B cell (primary cell): ENCODE results near the gene ATP5MC3. TPM values are rescaled to one million over a fixed set of nuclear protein-coding genes. Genes with fewer than 3 reads are reported as not detected.
A peak's percentile ranks its signal among the peaks of the same experiment; 100 is the strongest.

Experiments used
- ATAC-seq: fragments of 200-7000 bp; cut with Tn5 transposase; one replicate; pipeline ENCODE4 v1.10.0; 2021; ENCODE audit warnings: low read depth, mild to moderate bottlenecking, moderate number of reproducible peaks, moderate library complexity
- CTCF ChIA-PET: fragments of 350-600 bp; sonication (Branson Sonifier 250); formaldehyde crosslinking; loops from one replicate; lab custom pipeline; 2021; ENCODE audit warnings: antibody characterized with exemption, inconsistent platforms; lab: Charles Lee
- POLR2A ChIA-PET: fragments of 350-600 bp; sonication (Branson Sonifier 250); formaldehyde crosslinking; loops from one replicate; lab custom pipeline; 2021; ENCODE audit warnings: antibody characterized with exemption; lab: Charles Lee
- DNase-seq: peaks from one replicate; pipeline ENCODE4 v3.0.0; 2013
- H2AFZ ChIP-seq: 2 replicates; pipeline ENCODE4 v1.6.1; 2012; ENCODE audit warnings: mild to moderate bottlenecking, low read depth, low read length; ENCODE audit not compliant: insufficient read depth, poor library complexity, severe bottlenecking
- H3K27ac ChIP-seq, 2 donors: 1 replicate in 1 of 2; 2 replicates in 1 of 2; pipeline ENCODE4 v1.5.1; 2012 to 2013; ENCODE audit warnings: low read length in 2 of 2, mild to moderate bottlenecking in 2 of 2, moderate library complexity in 1 of 2
- H3K27me3 ChIP-seq, 4 experiments: fragments of 200-600 bp in 1 of 4; sonication (generic) in 1 of 4; replicated peaks in 1 of 4; 1 replicate in 2 of 4; 2 replicates in 2 of 4; pipeline versions ENCODE4 v1.6.1 to v1.7.0; 2013 to 2016; ENCODE audit warnings: low read length in 3 of 4, mild to moderate bottlenecking in 2 of 4, mixed read lengths in 1 of 4, moderate library complexity in 1 of 4; ENCODE audit not compliant: insufficient read depth in 4 of 4, control insufficient read depth in 3 of 4; ENCODE audit errors: control extremely low read depth in 1 of 4
- H3K36me3 ChIP-seq, 2 experiments: replicated peaks in 1 of 2; 1 replicate in 1 of 2; 2 replicates in 1 of 2; pipeline versions ENCODE4 v1.6.1 to v1.7.1; 2013; ENCODE audit warnings: low read length in 1 of 2; ENCODE audit not compliant: insufficient read depth in 2 of 2, control insufficient read depth in 1 of 2; ENCODE audit errors: control extremely low read depth in 1 of 2, extremely low read depth in 1 of 2
- H3K4me1 ChIP-seq, 2 donors: fragments of 200-600 bp in 1 of 2; sonication (generic) in 1 of 2; 1 replicate in 1 of 2; 2 replicates in 1 of 2; pipeline versions ENCODE4 v1.5.1 to v1.6.1; 2013 to 2017; ENCODE audit warnings: low read length in 2 of 2; ENCODE audit not compliant: control insufficient read depth in 2 of 2, insufficient read depth in 2 of 2
- H3K4me2 ChIP-seq: replicated peaks from 2 replicates; pipeline ENCODE3; 2012; ENCODE audit warnings: mild to moderate bottlenecking, low read depth, low read length; ENCODE audit not compliant: poor library complexity, severe bottlenecking
- H3K4me3 ChIP-seq, 5 experiments: fragments of 200-600 bp in 1 of 5; sonication (generic) in 1 of 5; 1 replicate in 3 of 5; 2 replicates in 2 of 5; pipeline versions ENCODE4 v1.5.1 to v1.7.0; 2011 to 2016; ENCODE audit warnings: low read length in 4 of 5, mild to moderate bottlenecking in 4 of 5, low read depth in 2 of 5, control low read depth in 1 of 5, moderate library complexity in 1 of 5; ENCODE audit not compliant: insufficient read depth in 1 of 5; ENCODE audit errors: control extremely low read depth in 1 of 5, extremely low read depth in 1 of 5
- H3K79me2 ChIP-seq: fragments of 200-600 bp; sonication (generic); one replicate; pipeline ENCODE4 v1.6.0; 2016; ENCODE audit warnings: low read length; ENCODE audit not compliant: control insufficient read depth, insufficient read depth
- H3K9ac ChIP-seq: fragments of 200-600 bp; sonication (generic); 2 replicates; pipeline ENCODE4 v1.6.1; 2017; ENCODE audit warnings: mild to moderate bottlenecking, low read length, moderate library complexity
- H3K9me3 ChIP-seq, 3 donors: one replicate each; pipeline versions ENCODE4 v1.6.1 to v1.7.1; 2013; ENCODE audit warnings: low read length in 2 of 3; ENCODE audit not compliant: control insufficient read depth in 2 of 3, insufficient read depth in 1 of 3; ENCODE audit errors: control extremely low read depth in 1 of 3
- H4K20me1 ChIP-seq: 2 replicates; pipeline ENCODE4 v1.6.0; 2012; ENCODE audit warnings: mild to moderate bottlenecking, low read length; ENCODE audit not compliant: insufficient read depth, control insufficient read depth, poor library complexity, severe bottlenecking
- H3K27ac Mint-ChIP-seq: one replicate; pipeline ENCODE4 v1.8.0; 2021; ENCODE audit warnings: mixed read lengths
- H3K27me3 Mint-ChIP-seq: one replicate; pipeline ENCODE4 v1.8.0; 2021; ENCODE audit warnings: mixed read lengths
- H3K4me1 Mint-ChIP-seq: one replicate; pipeline ENCODE4 v1.8.0; 2021; ENCODE audit warnings: mixed read lengths
- H3K4me3 Mint-ChIP-seq: one replicate; pipeline ENCODE4 v1.8.0; 2021; ENCODE audit warnings: mixed read lengths
- H3K9me3 Mint-ChIP-seq: one replicate; pipeline ENCODE4 v1.8.0; 2022; ENCODE audit warnings: mixed read lengths; ENCODE audit not compliant: insufficient read depth
- EZH2 ChIP-seq: IDR thresholded peaks from 2 replicates; pipeline ENCODE4 v1.6.1; 2012; ENCODE audit warnings: borderline replicate concordance, low read depth, mild to moderate bottlenecking, moderate library complexity, low read length; ENCODE audit not compliant: insufficient read depth, poor library complexity, severe bottlenecking
- WGBS: methylation state at CpG from one replicate; pipeline ENCODE4 v1.1.5; 2013; ENCODE audit warnings: missing lambda C conversion rate; ENCODE audit not compliant: insufficient coverage; 5-methylcytosine and 5-hydroxymethylcytosine counted together
- intact Hi-C: fragments of 100-400 bp; cut with micrococcal nuclease; formaldehyde crosslinking; loops from one replicate; pipeline ENCODE4 v1.10.0; 2022
- polyA plus RNA-seq: library from polyadenylated mRNA; depleted of rRNA; stranded (reverse); fragments of >200 nt; gene quantifications from 2 replicates; pipeline ENCODE4 v1.2.3, GENCODE V29; 2012
- total RNA-seq, 2 donors: library from RNA; stranded (reverse); fragments of 120-200 nt in 1 of 2; gene quantifications; 1 replicate in 1 of 2; 2 replicates in 1 of 2; pipeline versions ENCODE4 v1.2.3 to v1.2.4, GENCODE V29; 2013 to 2022
- TF ChIP-seq, protein P1 (sequence below): fragments of 200-600 bp; IDR thresholded peaks from one replicate; pipeline ENCODE4 v1.8.0; 2022; ENCODE audit warnings: antibody characterized with exemption, mild to moderate bottlenecking

ATP5MC3 gene
- total and polyA plus RNA-seq, 2 donors (not counting 1 experiment from before 2014, with no cell fraction given) = 68.5 to 94.1 TPM

DNA sequence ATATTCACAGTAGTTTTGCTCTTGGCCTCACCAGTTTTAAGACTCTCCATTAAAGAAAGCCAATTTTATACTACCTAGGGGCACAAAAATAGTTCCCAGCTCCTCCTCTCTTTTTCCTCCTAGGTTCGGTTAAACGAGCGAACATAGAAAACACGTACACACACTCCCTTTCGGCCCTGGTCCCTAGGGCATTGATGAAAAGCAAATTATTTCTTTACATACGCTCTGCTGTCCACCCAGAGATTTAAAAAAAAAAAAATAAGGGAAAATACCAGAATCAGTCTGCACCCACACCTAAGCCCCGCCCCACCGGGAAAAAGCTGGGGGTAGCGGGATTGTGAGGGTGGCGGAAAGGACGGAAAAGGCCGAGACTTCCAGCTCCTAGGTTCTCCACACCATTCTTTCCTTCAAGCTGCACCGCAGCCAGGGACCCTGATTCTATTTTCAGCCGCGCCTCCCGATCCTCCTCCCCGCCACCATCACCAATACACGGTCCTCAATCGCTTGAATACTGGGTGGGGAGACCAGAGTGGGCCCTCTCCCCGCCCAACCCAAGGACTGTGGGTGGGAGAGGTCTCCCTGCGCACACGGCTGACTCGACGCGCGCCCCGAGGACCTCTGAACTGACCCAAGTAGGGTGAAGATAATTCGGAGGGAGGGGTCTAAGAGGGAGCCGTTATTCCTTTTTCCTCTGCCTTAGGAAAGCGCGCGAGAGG is 14.3 kb downstream of the ATP5MC3 start:
- DNase-seq = no peak
- peak overlapping the region; percentile 83 for H3K4me2 ChIP-seq
- WGBS = under 1% methylated on average over 11 of the region's 32 CpGs
- H3K4me1 Mint-ChIP-seq = peaks cover 34% of the 10 kb centered on the region
- no peaks in the 10 kb centered on the region for H3K9me3 ChIP-seq
- no peaks in the 10 kb centered on the region for H3K27me3 ChIP-seq
- peaks cover 5 to 21% of the 10 kb centered on the region in 2 donors for H3K4me1 ChIP-seq
- H3K27me3 Mint-ChIP-seq = no peaks in the 10 kb centered on the region
- peaks cover 0 to 2% of the 10 kb centered on the region in 2 experiments for H3K36me3 ChIP-seq
- H3K27ac Mint-ChIP-seq = peak overlapping the region; percentile 93
- peak overlapping the region; percentile 95 for H3K9ac ChIP-seq
- POLR2A ChIA-PET = no interaction called here
- H3K27ac ChIP-seq = peak overlapping the region; percentile 86 to 91
- peak overlapping the region; percentile 99 for H3K4me3 Mint-ChIP-seq
- H3K9me3 Mint-ChIP-seq = no peaks in the 10 kb centered on the region
- peaks cover 72% of the 10 kb centered on the region for H3K79me2 ChIP-seq
- intact Hi-C loops = loop anchor here (5.0 to 10.0 kb wide), 3 partner anchors 415 to 1202 kb away; partner anchors contain the start of genes OLA1 and SP3
- H4K20me1 ChIP-seq = peaks cover 15% of the 10 kb centered on the region
- peak overlapping the region; percentile 93 to 98 (median 97) for H3K4me3 ChIP-seq
- CTCF ChIA-PET = no interaction called here
- ATAC-seq = no peak
- H2AFZ ChIP-seq = peak overlapping the region; percentile 94
- TF ChIP-seq EZH2 = no peak
- TF ChIP-seq, protein P1, sequence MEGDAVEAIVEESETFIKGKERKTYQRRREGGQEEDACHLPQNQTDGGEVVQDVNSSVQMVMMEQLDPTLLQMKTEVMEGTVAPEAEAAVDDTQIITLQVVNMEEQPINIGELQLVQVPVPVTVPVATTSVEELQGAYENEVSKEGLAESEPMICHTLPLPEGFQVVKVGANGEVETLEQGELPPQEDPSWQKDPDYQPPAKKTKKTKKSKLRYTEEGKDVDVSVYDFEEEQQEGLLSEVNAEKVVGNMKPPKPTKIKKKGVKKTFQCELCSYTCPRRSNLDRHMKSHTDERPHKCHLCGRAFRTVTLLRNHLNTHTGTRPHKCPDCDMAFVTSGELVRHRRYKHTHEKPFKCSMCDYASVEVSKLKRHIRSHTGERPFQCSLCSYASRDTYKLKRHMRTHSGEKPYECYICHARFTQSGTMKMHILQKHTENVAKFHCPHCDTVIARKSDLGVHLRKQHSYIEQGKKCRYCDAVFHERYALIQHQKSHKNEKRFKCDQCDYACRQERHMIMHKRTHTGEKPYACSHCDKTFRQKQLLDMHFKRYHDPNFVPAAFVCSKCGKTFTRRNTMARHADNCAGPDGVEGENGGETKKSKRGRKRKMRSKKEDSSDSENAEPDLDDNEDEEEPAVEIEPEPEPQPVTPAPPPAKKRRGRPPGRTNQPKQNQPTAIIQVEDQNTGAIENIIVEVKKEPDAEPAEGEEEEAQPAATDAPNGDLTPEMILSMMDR = no peak

DNA sequence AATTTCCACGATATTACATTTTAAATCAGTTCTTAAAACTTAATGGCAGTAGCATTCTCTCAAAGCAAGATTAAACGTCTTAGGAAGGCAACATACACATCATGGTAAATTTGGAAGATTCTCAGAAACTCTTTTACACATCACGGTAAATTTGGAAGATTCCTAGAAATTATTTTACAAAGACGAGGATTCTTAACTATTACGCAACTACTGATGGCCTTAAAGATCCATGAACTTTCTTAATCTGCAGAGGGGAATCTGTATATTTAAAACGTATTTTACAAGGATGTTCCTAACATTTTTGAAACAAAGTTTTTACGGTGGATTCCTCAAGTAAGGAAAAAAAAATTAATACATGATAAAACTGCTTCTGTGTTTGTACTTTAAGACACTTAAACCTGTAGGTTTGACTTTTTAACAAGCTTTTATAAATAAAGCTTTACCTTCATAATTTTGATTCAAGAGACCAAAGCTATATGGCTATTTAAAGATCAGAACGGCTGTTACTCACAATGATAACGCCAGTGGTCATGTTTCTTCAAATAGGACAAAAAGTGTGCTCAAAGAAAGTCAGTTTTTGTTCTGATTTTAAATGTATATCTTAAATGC is 15.2 kb downstream of the ATP5MC3 start:
- peak overlapping the region; percentile 83 for H3K4me2 ChIP-seq
- TF ChIP-seq EZH2 = no peak
- TF ChIP-seq, protein P1 = no peak
- Mint-ChIP-seq H3K27me3 (no peaks in the 10 kb centered on the region), H3K4me1 (peaks cover 41% of the 10 kb centered on the region), H3K9me3 (no peaks in the 10 kb centered on the region), H3K4me3 (peak overlapping the region; percentile 99), H3K27ac (peak overlapping the region; percentile 20)
- no peaks in the 10 kb centered on the region for H3K27me3 ChIP-seq
- H3K4me1 ChIP-seq = peaks cover 5 to 21% of the 10 kb centered on the region in 2 donors
- peak overlapping the region in 1 of 2 donors; percentile 91 for H3K27ac ChIP-seq
- DNase-seq (no peak), ATAC-seq (no peak)
- ChIA-PET POLR2A (no interaction called here), CTCF (interaction anchor here (1.6 kb wide), 1 partner anchor 14 kb away, joined by 4 read pairs; no protein-coding TSS in a partner anchor)
- H4K20me1 ChIP-seq = peaks cover 23% of the 10 kb centered on the region
- WGBS = no CpG with 5 or more reads among the region's 9 CpGs
- H3K4me3 ChIP-seq = peak overlapping the region in 1 of 5 experiments; percentile 97
- intact Hi-C loops = loop anchor here (5.0 to 10.0 kb wide), 3 partner anchors 414 to 1202 kb away; partner anchors contain the start of genes OLA1 and SP3
- H3K79me2 ChIP-seq = peaks cover 80% of the 10 kb centered on the region
- H3K9ac ChIP-seq = peak overlapping the region; percentile 95
- H2AFZ ChIP-seq = no peak overlapping the region
- H3K36me3 ChIP-seq = peaks cover 0 to 2% of the 10 kb centered on the region in 2 experiments
- H3K9me3 ChIP-seq = no peaks in the 10 kb centered on the region
